Suppressor macrophage (primary cell): Measurements from ENCODE around the gene FIBP.

Source experiments
- DNase-seq, 4 experiments: peaks; one replicate each; pipeline ENCODE4 v3.0.0-alpha.2; 2020 to 2022

FIBP gene

GRCh38 chr11:65870706-65871681 is 17.3 kb downstream of the FIBP start:
- DNase-seq, result no peak

GRCh38 chr11:65870307-65870658 is 18.0 kb downstream of the FIBP start:
- no peak for DNase-seq

GRCh38 chr11:65869643-65870306 is 18.5 kb downstream of the FIBP start:
- no peak for DNase-seq

GRCh38 chr11:65868907-65869306 is 19.4 kb downstream of the FIBP start:
- no peak for DNase-seq

- no peak for DNase-seq
Observed at GRCh38 chr11:65868076-65868667, 20.1 kb downstream of the FIBP start.

GRCh38 chr11:65867284-65868071 is 20.8 kb downstream of the FIBP start:
- peak in 1 of 4 experiments; percentile 50 for DNase-seq

- DNase-seq, result no peak
Observed at GRCh38 chr11:65866509-65867283, 21.6 kb downstream of the FIBP start.

- no peak for DNase-seq
Observed at GRCh38 chr11:65865550-65866172, 22.6 kb downstream of the FIBP start.

- DNase-seq, result no peak
Observed at GRCh38 chr11:65864706-65865471, 23.4 kb downstream of the FIBP start.

- no peak for DNase-seq
Observed at GRCh38 chr11:65863889-65864705, 24.2 kb downstream of the FIBP start.

GRCh38 chr11:65862941-65863888 is 25.1 kb downstream of the FIBP start:
- no peak for DNase-seq

- DNase-seq, result no peak
Observed at GRCh38 chr11:65862191-65862735, 26.0 kb downstream of the FIBP start.

- DNase-seq, result no peak
Observed at GRCh38 chr11:65861533-65862183, 26.6 kb downstream of the FIBP start.

GRCh38 chr11:65861165-65861505 is 27.1 kb downstream of the FIBP start:
- no peak for DNase-seq

- peak; percentile 96 to 98 (median 97) for DNase-seq
Observed at GRCh38 chr11:65860278-65861164, 27.8 kb downstream of the FIBP start, which contains the start of gene MUS81. Gene MUS81, plus strand, starts transcription at chr11:65860433. Its CDS starts 321 bp downstream, at chr11:65860754.

- DNase-seq, result peak in 1 of 4 experiments; percentile 44
Observed at GRCh38 chr11:65859812-65860277, 28.4 kb downstream of the FIBP start.
